Progenitor cell of endocrine pancreas (in vitro differentiated cells): Measurements from ENCODE around the gene POLN. TPM values are rescaled to one million over a fixed set of nuclear protein-coding genes. Genes with fewer than 3 reads are reported as not detected.

ENCODE experiments used
- DNase-seq: peaks from one replicate; pipeline ENCODE4 v3.0.0; 2021; ENCODE audit warnings: low spot score; ENCODE audit not compliant: unreplicated experiment
- H3K27ac Mint-ChIP-seq: 2 replicates; pipeline ENCODE4 v1.8.0; 2021; ENCODE audit warnings: mild to moderate bottlenecking, moderate library complexity, mixed read lengths
- H3K27me3 Mint-ChIP-seq: 2 replicates; pipeline ENCODE4 v1.8.0; 2021; ENCODE audit warnings: mixed read lengths
- H3K36me3 Mint-ChIP-seq: 2 replicates; pipeline ENCODE4 v1.8.0; 2022; ENCODE audit warnings: mixed read lengths; ENCODE audit not compliant: insufficient read depth
- H3K4me1 Mint-ChIP-seq: 2 replicates; pipeline ENCODE4 v1.8.0; 2021; ENCODE audit warnings: low read depth, mixed read lengths
- H3K4me3 Mint-ChIP-seq: 2 replicates; pipeline ENCODE4 v1.8.0; 2021; ENCODE audit warnings: low read depth, mild to moderate bottlenecking, moderate library complexity, mixed read lengths
- H3K9me3 Mint-ChIP-seq: 2 replicates; pipeline ENCODE4 v1.8.0; 2021; ENCODE audit warnings: low read depth, mixed read lengths
- total RNA-seq: library from RNA; stranded (reverse); gene quantifications from 2 replicates; pipeline ENCODE4 v1.2.1, GENCODE V29; 2021
- TF ChIP-seq, protein P1 (sequence below): fragments of 200-600 bp; sonication (generic); IDR thresholded peaks from one replicate; pipeline ENCODE4 v1.5.0; 2021; ENCODE audit warnings: antibody characterized with exemption, mild to moderate bottlenecking; ENCODE audit not compliant: unreplicated experiment

Gene POLN
- total RNA-seq, 1 donor from 2014 or later = 5.9 TPM

DNA sequence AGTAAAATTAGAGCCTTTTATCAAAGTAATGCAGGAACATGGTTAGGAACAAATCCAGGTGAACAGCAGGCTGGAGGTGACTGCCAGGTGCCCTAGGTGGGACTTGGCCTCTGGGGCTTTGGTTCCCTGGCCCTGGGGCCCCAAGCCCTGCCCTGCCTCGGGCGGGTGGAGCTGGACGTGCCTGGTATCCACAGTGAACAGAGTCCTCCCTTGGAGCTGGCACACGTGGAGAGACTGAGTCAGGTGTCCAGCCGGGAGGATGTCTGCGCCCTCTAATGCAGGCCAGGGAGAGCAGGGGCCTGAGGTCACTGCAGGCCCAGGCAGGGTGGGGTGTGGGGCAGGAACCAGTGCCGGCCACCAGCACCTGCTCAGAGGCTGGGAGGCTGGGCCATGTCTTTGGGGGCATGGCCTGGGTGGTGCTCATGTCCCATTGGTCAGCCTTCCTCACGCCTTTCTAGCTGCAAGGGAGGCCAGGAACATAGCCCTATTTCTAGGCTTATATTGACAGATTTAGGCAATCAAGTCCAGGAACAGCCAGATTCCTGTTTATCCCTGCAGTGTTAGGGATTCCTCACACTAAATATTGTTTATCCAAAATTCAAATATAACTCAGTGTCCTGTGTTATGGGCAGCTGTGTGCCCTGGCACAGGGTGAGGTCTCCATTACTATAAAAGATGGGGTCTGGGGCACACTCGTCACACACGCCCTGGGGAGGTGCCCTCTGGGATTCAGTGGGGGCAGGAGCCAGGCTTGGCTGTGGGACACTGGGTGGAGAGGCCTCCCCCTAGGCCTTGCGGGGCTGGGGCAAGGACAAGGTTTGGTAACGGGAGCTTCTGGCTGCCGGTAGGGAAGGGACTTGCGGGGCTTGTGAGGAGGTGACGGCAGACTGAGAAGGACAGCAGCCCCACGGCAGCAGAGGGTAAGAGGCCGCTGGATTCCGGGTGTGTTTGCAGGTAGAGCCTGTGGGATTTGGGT is 197.1 kb downstream of the POLN start:
- TF ChIP-seq, protein P1, sequence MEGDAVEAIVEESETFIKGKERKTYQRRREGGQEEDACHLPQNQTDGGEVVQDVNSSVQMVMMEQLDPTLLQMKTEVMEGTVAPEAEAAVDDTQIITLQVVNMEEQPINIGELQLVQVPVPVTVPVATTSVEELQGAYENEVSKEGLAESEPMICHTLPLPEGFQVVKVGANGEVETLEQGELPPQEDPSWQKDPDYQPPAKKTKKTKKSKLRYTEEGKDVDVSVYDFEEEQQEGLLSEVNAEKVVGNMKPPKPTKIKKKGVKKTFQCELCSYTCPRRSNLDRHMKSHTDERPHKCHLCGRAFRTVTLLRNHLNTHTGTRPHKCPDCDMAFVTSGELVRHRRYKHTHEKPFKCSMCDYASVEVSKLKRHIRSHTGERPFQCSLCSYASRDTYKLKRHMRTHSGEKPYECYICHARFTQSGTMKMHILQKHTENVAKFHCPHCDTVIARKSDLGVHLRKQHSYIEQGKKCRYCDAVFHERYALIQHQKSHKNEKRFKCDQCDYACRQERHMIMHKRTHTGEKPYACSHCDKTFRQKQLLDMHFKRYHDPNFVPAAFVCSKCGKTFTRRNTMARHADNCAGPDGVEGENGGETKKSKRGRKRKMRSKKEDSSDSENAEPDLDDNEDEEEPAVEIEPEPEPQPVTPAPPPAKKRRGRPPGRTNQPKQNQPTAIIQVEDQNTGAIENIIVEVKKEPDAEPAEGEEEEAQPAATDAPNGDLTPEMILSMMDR = no peak
- no peaks in the 10 kb centered on the region for H3K4me1 Mint-ChIP-seq
- DNase-seq = no peak
- H3K27me3 Mint-ChIP-seq = peaks cover 7% of the 10 kb centered on the region
- no peaks in the 10 kb centered on the region for H3K9me3 Mint-ChIP-seq
- peak overlapping the region; percentile 67 for H3K27ac Mint-ChIP-seq
- peaks cover 2% of the 10 kb centered on the region for H3K36me3 Mint-ChIP-seq
- no peak overlapping the region for H3K4me3 Mint-ChIP-seq

DNA sequence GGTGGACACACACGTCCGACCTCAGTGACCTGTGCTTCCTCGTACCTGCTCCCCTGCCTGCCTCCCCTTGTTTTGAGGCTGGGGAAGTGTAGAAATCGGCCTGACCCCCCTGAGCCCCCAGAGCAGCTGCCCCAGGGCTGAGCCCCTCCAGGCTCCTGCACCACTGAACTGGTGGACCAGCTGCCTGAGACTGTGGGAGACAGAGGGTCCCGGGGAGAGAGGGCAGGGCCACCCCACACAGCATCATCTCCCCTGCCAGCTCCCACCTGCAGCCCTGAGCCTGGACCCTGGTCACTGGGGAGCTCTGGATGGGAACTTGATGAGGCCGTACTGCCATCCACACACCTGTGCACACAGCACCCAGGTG is 197.8 kb downstream of the POLN start:
- no peak for DNase-seq
- Mint-ChIP-seq H3K4me1 (no peaks in the 10 kb centered on the region), H3K27me3 (peaks cover 13% of the 10 kb centered on the region), H3K36me3 (no peaks in the 10 kb centered on the region), H3K27ac (no peak overlapping the region), H3K4me3 (peak overlapping the region; percentile 16), H3K9me3 (no peaks in the 10 kb centered on the region)
- TF ChIP-seq, protein P1 = no peak

DNA sequence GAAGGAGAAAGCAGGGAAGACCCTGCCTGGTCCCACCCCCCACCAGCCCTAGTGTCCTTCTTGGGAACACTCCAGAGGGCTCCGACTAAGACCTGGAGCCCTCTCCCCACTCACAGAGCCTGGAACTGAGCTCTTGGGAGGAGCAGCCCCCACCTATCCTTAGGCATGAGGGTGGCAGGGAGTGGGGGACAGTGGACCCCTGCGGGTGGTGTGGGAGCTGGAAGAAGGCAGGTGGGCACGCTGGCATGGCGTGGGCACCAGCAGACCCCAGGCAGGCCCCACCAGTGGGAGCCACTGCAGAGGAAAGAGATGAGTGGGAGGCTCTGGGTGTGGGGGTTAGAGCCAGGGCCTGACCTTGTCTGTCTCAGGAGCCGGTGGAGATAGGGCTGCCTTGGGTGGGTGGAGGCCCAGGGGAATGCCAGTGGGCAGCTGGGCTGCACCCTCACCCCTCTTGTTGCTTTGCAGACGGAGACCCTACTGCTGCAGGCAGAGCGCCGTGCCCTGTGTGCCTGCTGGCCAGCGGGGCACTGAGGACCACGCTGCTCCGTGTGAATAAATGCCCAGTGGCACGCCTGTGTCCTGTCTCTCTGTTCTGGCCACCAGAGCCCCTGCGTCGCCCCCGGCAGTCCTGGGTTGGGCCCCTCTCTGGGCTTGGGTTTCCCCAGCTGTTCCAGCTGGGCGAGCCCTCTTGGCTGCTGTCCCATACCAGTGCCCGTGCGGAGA is 198.4 kb downstream of the POLN start:
- DNase-seq = no peak
- TF ChIP-seq, protein P1 = no peak
- no peaks in the 10 kb centered on the region for H3K4me1 Mint-ChIP-seq
- H3K27me3 Mint-ChIP-seq = peaks cover 18% of the 10 kb centered on the region
- peak overlapping the region; percentile 70 for H3K4me3 Mint-ChIP-seq
- H3K36me3 Mint-ChIP-seq = no peaks in the 10 kb centered on the region
- H3K9me3 Mint-ChIP-seq = no peaks in the 10 kb centered on the region
- no peak overlapping the region for H3K27ac Mint-ChIP-seq

DNA sequence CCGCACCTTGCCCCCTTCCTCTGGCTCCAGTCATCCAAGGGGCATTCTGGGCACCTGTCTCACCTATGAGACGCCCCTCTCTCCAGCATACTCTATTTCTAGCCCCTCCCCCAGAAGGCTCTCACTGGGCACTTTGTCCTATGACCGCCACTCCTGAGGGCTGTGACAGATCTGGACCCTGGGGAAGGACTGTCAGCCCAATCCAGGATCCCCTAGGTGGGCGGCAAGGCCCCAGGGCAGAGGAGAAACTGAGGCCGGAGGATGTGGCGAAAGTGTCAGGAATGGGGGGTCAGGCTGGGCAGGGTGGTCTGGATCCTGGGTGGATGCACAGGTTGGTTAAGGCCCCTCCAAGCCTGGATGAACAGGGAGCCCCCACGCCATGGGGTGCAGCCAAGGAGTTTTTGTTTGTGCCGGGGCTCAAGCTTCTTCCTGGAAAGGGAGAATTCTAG is 198.9 kb downstream of the POLN start:
- TF ChIP-seq, protein P1 = no peak
- DNase-seq = no peak
- H3K9me3 Mint-ChIP-seq = no peaks in the 10 kb centered on the region
- no peak overlapping the region for H3K27ac Mint-ChIP-seq
- H3K4me3 Mint-ChIP-seq = peak overlapping the region; percentile 70
- H3K4me1 Mint-ChIP-seq = no peaks in the 10 kb centered on the region
- H3K36me3 Mint-ChIP-seq = no peaks in the 10 kb centered on the region
- H3K27me3 Mint-ChIP-seq = peaks cover 21% of the 10 kb centered on the region

DNA sequence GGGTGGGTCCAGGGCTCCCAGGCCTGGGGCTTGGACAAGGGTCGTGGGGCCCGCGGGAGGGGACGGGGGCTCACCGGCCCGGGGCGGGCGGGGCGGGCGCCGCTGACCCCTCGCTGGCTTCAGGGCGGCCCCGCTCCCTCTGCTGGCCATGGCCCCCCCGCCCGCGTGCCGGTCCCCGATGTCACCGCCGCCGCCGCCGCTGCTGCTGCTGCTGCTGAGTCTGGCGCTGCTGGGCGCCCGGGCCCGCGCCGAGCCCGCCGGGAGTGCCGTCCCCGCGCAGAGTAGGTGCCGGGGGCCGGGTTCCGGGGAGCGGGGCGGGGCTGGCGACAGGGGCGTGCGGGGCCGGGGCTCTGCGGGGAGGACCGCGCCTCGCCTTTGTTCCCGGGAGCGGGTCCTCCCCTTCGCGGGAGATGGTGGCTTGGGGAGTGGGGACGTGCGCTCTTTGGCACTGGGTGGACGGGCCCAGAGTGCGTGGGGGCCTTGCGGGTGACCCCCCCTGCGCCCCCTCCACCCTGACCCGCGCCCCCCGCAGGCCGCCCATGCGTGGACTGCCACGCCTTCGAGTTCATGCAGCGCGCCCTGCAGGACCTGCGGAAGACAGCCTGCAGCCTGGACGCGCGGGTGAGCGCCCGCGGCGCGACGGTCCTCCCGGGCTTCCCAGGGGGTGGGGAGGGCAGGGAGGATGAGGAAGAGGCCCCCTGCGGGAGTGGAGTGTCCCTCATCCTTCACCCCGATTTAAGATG is 199.5 kb downstream of the POLN start:
- no peaks in the 10 kb centered on the region for H3K4me1 Mint-ChIP-seq
- H3K27me3 Mint-ChIP-seq = peaks cover 21% of the 10 kb centered on the region
- TF ChIP-seq, protein P1 = no peak
- DNase-seq = no peak
- no peaks in the 10 kb centered on the region for H3K36me3 Mint-ChIP-seq
- peak overlapping the region; percentile 77 for H3K4me3 Mint-ChIP-seq
- no peak overlapping the region for H3K27ac Mint-ChIP-seq
- no peaks in the 10 kb centered on the region for H3K9me3 Mint-ChIP-seq
